RPMI8226 (cell line): ENCODE data around the gene CCDC85A.

Experiments used
- DNase-seq: peaks from one replicate; pipeline ENCODE4 v3.0.0-alpha.2; 2015

The CCDC85A gene

DNA sequence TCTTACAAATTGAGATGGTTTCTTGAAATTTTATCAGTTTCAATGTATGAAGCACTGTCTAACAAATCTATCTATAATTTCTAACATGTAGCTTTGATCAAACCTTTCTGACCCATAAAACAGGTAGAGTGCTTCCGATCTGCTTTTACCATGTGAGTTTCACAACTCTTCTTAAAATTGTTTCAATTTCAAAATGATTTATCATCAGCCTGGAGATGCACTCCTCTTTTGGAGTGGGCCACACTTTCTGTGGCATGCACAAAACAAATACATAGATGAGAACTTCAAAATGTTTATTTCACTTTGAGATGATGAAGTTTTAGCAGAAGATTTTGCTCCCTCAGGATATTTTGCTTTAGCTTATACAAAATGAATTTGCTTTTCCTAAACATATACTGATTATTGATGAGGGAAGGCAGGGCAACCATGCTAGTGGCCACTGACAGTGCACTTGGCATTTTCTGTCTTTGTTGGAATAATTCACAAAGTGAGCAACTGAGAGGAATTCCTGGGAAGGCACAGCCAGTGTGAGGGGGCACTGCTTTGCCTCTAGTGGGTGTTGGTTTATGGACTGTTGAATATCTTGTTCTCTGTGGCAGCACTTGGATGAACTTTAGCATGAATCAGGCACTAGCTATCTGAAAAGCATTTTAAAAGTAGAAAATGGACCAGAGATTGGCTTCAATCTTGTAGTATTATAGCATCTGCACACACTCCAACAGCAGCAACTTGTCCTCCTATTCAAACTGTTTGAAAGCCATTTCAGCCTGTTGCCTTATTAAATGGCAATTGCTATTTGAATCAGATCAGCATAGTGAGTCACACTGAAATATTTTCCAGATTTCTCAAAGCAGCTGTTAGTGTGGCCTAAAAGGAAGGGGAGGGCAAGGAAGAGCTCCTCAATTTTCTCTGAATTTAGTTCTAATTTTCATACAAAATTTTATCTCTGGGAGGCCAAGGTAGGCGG is 193.2 kb downstream of the CCDC85A start:
- DNase-seq, result no peak

DNA sequence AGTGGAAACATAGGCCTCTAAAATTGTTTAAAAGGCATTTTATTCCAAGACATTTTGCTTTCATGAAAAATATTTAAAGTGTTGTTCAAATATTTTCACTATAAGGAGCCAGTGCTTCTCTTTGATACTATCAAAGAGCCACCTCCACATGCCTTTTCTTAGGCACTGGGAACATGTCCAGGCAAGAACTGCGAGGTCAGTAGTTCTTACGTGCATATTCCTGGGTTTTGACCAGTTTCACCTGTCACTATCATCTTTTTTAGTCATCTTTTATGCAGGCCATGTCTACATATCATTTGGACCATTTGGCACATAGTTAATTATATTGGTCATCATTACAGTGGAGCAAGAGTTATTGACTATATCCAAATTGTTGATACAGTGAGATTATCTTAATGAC is 195.3 kb downstream of the CCDC85A start:
- no peak for DNase-seq

DNA sequence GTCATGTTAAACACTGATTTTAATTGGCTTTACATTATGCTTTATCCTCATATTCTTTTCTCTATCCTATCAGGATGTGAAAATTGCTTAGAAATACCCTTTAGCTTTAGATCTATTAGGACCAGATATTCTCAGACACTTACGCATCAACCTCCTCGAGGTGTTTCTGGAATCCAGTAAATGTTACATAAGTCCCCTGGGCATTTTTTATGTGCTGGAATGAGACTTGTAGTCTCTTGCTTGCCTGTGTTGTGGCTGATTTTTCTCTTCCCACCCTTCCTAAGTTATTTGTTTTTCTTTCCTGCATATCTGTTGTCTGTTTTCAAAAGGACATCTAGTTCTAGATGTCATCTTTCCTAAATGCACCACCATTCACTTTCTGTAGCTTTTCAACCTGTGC is 197.1 kb downstream of the CCDC85A start:
- DNase-seq, result no peak

DNA sequence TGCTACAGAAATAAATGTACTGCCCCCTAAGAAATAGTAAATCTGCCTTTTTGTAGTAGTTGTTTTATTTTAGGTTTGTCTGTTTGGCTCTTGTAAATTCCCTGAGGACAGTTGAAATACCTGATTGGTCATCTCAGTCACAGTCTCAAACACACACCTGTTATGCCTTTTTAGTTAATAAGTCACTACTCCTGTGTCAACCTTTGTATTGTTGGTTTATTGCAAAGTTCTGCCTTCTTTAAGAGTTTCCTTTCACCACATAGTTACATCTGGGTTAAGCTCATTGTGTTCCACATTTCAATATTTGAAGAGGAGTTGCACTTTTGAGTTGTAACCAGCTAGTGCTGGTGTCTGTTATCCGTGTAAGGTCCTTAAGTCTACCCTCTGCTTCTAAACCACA is 198.7 kb downstream of the CCDC85A start:
- no peak for DNase-seq

DNA sequence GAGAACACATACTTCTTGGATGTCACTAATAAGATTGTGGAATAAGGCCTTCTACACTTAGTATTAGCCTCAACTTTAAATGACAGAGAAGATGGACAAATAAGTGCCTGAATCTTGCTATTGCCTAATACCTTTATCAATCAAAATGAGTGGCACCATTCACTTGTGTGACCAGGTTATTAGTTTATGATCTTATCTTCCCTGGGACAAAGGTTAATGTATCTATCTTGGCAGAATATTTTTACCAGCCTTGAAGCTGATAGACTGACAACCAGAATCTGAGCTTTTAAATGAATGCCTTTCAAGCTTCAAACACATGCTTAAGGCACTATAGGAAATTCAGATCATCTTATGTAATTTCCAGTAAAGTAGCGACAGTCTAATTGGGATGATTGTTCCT is 202.9 kb downstream of the CCDC85A start:
- no peak for DNase-seq

DNA sequence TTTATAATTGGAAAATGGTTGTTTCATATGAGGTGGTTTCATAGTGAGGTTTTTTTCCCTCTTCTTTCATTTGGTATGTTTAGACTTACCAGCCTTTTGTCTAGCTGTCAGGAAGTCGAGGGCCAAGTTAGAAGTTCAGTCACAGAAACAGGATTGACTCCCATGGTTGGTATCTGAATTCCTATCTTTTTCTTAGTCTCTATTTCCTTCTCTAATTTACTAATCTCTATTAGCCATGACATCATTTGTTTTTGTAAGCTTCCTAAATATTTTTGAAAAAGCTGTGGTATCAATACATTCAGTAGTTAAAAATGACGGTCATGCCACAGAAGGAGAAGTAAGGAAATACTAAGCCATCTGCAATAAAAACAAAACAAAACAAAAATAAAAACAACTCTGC is 206.9 kb downstream of the CCDC85A start:
- DNase-seq, result no peak

DNA sequence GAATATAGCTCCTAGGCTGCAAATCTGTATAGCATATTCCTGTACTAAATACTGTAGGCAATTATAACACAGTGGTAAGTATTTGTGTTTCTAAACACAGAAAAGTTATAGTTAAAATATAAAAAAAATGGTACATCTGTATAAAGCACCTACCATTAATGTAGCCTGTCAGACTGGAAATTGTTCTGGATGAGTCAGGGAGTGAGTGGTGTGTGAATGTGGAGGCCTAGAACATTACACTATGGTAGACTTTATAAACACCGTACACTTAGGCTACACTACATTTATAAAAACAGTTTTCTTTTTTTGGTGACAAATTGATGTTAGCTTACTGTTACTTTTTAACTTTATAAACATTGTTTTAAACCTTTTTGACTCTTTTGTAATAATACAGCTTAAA is 226.3 kb downstream of the CCDC85A start:
- no peak for DNase-seq

DNA sequence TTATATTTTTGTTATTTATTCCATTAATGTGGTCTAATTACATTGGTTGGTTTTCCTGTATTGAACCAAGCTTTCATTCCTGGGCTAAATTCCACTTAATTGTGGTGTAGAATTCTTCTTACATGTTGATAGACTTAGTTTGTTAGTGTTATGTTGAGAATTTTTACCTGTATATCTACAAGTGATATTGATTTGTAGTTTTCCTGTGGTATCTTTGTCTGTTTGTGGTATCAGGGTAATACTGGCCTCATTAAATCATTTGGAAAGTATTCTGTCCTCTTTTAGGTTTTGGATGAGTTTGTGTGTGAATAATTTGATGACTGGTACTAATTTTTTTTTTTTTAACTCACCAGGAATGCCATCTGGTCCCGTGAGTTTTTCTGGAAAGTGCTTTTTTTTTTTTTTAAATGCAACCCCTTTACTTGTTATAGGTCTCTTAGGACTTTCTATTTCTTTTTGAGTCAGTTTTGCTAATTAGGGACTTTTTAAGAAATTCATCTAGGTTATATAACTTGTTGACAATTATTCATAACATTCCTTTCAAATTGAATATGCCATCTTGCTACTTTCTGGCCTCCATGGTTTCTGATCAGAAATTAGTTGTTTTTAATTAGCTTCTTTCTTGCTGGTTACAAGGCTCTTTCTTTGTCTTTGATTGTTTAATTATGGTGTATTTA is 232.8 kb downstream of the CCDC85A start:
- DNase-seq, result no peak
